Spleen (tissue), 7 donors: ENCODE data around the gene SMO.

Source experiments
- POLR2A ChIP-seq, 3 donors: fragments of 450-650 bp; IDR thresholded peaks; one replicate each; pipeline ENCODE4 v1.5.1; 2017; ENCODE audit warnings: antibody characterized with exemption in 3 of 3, mild to moderate bottlenecking in 1 of 3
- POLR2AphosphoS5 ChIP-seq, 3 donors: sonication (generic); formaldehyde crosslinking; IDR thresholded peaks; one replicate each; pipeline ENCODE4 v1.5.1; 2017; ENCODE audit warnings: antibody characterized with exemption in 3 of 3
- TF ChIP-seq, protein P1 (sequence below), 11 experiments: fragments of 200-600 bp in 7 of 11; fragments of 450-650 bp in 4 of 11; sonication (generic) in 4 of 11; IDR thresholded peaks in 8 of 11; conservative IDR thresholded peaks in 3 of 11; 1 replicate in 7 of 11; 2 replicates in 4 of 11; pipeline versions ENCODE4 v1.4.0 to v1.8.0; 2016 to 2021; ENCODE audit warnings: antibody characterized with exemption in 11 of 11, inconsistent platforms in 4 of 11, mild to moderate bottlenecking in 1 of 11
- donor health status: DM: no; HTN: no; CAD: no; lungs with moderate emphysema.
- donor health status: DM: no; HTN: no; CAD: no.
- donor health status: DM: no; HTN: no; CAD: no.

DNA sequence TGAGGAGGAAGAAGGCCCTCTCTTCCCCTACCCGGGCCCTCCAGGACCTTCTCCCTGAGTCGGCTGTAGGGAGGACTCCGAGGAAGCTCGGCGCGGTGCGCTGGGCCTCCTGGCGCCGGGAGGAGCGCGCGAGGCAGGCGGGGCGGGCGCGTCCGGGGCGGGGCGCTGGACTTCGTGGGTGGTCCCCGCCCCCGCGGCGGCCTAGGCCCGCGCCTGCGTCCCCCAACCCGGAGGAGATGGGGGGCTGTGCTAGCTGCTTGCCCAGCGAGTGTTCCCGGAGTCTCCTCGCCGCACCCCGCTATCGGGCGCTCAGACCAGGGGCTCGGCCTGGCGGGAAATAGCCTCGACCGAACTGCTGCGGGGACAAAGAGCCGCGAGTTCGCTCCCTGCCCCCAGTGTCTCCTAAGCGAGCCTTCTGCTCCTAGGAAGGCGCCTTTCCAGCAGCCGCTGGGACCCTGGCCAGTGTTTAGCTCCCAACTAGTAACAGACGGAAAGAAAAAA, 19.2 kb upstream of the SMO start:
- TF ChIP-seq, protein P1, sequence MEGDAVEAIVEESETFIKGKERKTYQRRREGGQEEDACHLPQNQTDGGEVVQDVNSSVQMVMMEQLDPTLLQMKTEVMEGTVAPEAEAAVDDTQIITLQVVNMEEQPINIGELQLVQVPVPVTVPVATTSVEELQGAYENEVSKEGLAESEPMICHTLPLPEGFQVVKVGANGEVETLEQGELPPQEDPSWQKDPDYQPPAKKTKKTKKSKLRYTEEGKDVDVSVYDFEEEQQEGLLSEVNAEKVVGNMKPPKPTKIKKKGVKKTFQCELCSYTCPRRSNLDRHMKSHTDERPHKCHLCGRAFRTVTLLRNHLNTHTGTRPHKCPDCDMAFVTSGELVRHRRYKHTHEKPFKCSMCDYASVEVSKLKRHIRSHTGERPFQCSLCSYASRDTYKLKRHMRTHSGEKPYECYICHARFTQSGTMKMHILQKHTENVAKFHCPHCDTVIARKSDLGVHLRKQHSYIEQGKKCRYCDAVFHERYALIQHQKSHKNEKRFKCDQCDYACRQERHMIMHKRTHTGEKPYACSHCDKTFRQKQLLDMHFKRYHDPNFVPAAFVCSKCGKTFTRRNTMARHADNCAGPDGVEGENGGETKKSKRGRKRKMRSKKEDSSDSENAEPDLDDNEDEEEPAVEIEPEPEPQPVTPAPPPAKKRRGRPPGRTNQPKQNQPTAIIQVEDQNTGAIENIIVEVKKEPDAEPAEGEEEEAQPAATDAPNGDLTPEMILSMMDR (IDR thresholded peaks at IDR 0.05 in 8 of 11, conservative IDR thresholded peaks at IDR 0.05 in 3 of 11) = no peak
- TF ChIP-seq POLR2A (IDR thresholded peaks at IDR 0.05) (no peak), POLR2AphosphoS5 (IDR thresholded peaks at IDR 0.05) (peak; percentile 12 to 73 (median 59))
